Endodermal cell (in vitro differentiated cells): ENCODE results near the gene CLIP4. TPM values are rescaled to one million over a fixed set of nuclear protein-coding genes. Genes with fewer than 3 reads are reported as not detected.

Source experiments
- DNase-seq: peaks from one replicate; pipeline ENCODE4 v3.0.0-alpha.2; 2017
- H3K27ac ChIP-seq: 2 replicates; pipeline ENCODE4 v1.5.1; 2013; ENCODE audit warnings: mild to moderate bottlenecking, low read depth, low read length, moderate library complexity
- H3K27me3 ChIP-seq: 2 replicates; pipeline ENCODE4 v1.6.1; 2013; ENCODE audit warnings: mild to moderate bottlenecking, low read length, moderate library complexity; ENCODE audit not compliant: insufficient read depth, control insufficient read depth, poor library complexity, severe bottlenecking
- H3K36me3 ChIP-seq: 2 replicates; pipeline ENCODE4 v1.7.0; 2013; ENCODE audit warnings: mild to moderate bottlenecking, low read length, moderate library complexity; ENCODE audit not compliant: control insufficient read depth, insufficient read depth
- H3K4me1 ChIP-seq: one replicate; pipeline ENCODE4 v1.7.0; 2013; ENCODE audit warnings: low read length; ENCODE audit not compliant: control insufficient read depth, insufficient read depth
- H3K4me3 ChIP-seq: 2 replicates; pipeline ENCODE4 v1.5.1; 2013; ENCODE audit warnings: mild to moderate bottlenecking, low read length, moderate library complexity
- H3K9ac ChIP-seq: 2 replicates; pipeline ENCODE4 v1.6.1; 2013; ENCODE audit warnings: mild to moderate bottlenecking, low read length, moderate library complexity; ENCODE audit not compliant: poor library complexity, severe bottlenecking; ENCODE audit errors: extremely low read depth
- H3K9me3 ChIP-seq: 2 replicates; pipeline ENCODE4 v1.6.1; 2013; ENCODE audit warnings: mild to moderate bottlenecking, low read length, moderate library complexity; ENCODE audit not compliant: control insufficient read depth
- H3K27ac Mint-ChIP-seq: 2 replicates; pipeline ENCODE4 v1.8.0; 2020; ENCODE audit warnings: mixed read lengths
- H3K27me3 Mint-ChIP-seq: 2 replicates; pipeline ENCODE4 v1.8.0; 2021; ENCODE audit warnings: mild to moderate bottlenecking, mixed read lengths; ENCODE audit not compliant: insufficient read depth
- H3K36me3 Mint-ChIP-seq: 2 replicates; pipeline ENCODE4 v1.8.0; 2020; ENCODE audit warnings: low read depth, mixed read lengths
- H3K4me1 Mint-ChIP-seq: 2 replicates; pipeline ENCODE4 v1.8.0; 2020; ENCODE audit warnings: mixed read lengths
- H3K4me3 Mint-ChIP-seq: 2 replicates; pipeline ENCODE4 v1.8.0; 2020; ENCODE audit warnings: mild to moderate bottlenecking, moderate library complexity, mixed read lengths
- H3K9me3 Mint-ChIP-seq: 2 replicates; pipeline ENCODE4 v1.8.0; 2020; ENCODE audit warnings: mild to moderate bottlenecking, mixed read lengths
- CTCF ChIP-seq: fragments of 200-600 bp; sonication (generic); conservative IDR thresholded peaks from 2 replicates; pipeline ENCODE4 v1.5.0; 2021; ENCODE audit warnings: antibody characterized with exemption, mild to moderate bottlenecking
- WGBS, 2 experiments: methylation state at CpG; one replicate each; pipeline versions ENCODE4 v1.1.5 to v1.1.7; 2013; ENCODE audit warnings: missing lambda C conversion rate in 2 of 2, mixed read lengths in 1 of 2; ENCODE audit not compliant: insufficient coverage in 1 of 2, insufficient read length in 1 of 2; 5-methylcytosine and 5-hydroxymethylcytosine counted together
- total RNA-seq, 2 donors: library from RNA; stranded (reverse); fragmentation: NEBNext Ultra II Directional in 1 of 2; extraction: Animal tissue kit (Norgen Biotek cat#: 25700) in 1 of 2; gene quantifications; 2 replicates in 1 of 2; 3 replicates in 1 of 2; pipeline ENCODE4 v1.2.1, GENCODE V29; 2021

CLIP4 gene
- total RNA-seq, 2 donors from 2014 or later: 8.0 to 10.9 TPM

GRCh38 chr2:29146197-29146596 lies 31.0 kb downstream of the CLIP4 start:
- peaks cover 2% of the 10 kb centered on the region for H3K36me3 Mint-ChIP-seq
- H3K36me3 ChIP-seq: peaks cover 7% of the 10 kb centered on the region
- peaks cover 3% of the 10 kb centered on the region for H3K4me1 ChIP-seq
- H3K4me3 Mint-ChIP-seq: no peak overlapping the region
- no peak overlapping the region for H3K27ac Mint-ChIP-seq
- TF ChIP-seq CTCF: no peak
- no peaks in the 10 kb centered on the region for H3K27me3 ChIP-seq
- H3K27me3 Mint-ChIP-seq: no peaks in the 10 kb centered on the region
- no peak overlapping the region for H3K27ac ChIP-seq
- H3K9me3 Mint-ChIP-seq: no peaks in the 10 kb centered on the region
- no peak for DNase-seq
- no peak overlapping the region for H3K4me3 ChIP-seq
- 86 to 93% methylated on average over 1 to 3 of the region's 3 CpGs for WGBS, 2 experiments
- no peaks in the 10 kb centered on the region for H3K9me3 ChIP-seq
- H3K9ac ChIP-seq: no peak overlapping the region
- peaks cover 13% of the 10 kb centered on the region for H3K4me1 Mint-ChIP-seq

- no peak for DNase-seq
- Histone ChIP-seq H3K36me3 (peaks cover 9% of the 10 kb centered on the region), H3K27ac (no peak overlapping the region), H3K4me1 (peaks cover 3% of the 10 kb centered on the region), H3K9ac (no peak overlapping the region), H3K4me3 (no peak overlapping the region), H3K9me3 (no peaks in the 10 kb centered on the region), H3K27me3 (no peaks in the 10 kb centered on the region)
- Mint-ChIP-seq H3K9me3 (no peaks in the 10 kb centered on the region), H3K36me3 (peaks cover 10% of the 10 kb centered on the region), H3K4me3 (no peak overlapping the region), H3K27me3 (no peaks in the 10 kb centered on the region), H3K27ac (no peak overlapping the region), H3K4me1 (peaks cover 13% of the 10 kb centered on the region)
- no peak for TF ChIP-seq CTCF
- WGBS, 2 experiments: 91% methylated on average over 3 of the region's 3 CpGs; no CpG with 5 or more reads in 1 of the 2 experiments
Observed at GRCh38 chr2:29147963-29148362, 32.7 kb downstream of the CLIP4 start.

GRCh38 chr2:29154610-29155009 lies 39.4 kb downstream of the CLIP4 start:
- Histone ChIP-seq H3K27me3 (no peaks in the 10 kb centered on the region), H3K4me3 (no peak overlapping the region), H3K27ac (no peak overlapping the region), H3K9me3 (no peaks in the 10 kb centered on the region), H3K36me3 (peaks cover 17% of the 10 kb centered on the region), H3K9ac (no peak overlapping the region), H3K4me1 (peaks cover 12% of the 10 kb centered on the region)
- Mint-ChIP-seq H3K9me3 (no peaks in the 10 kb centered on the region), H3K4me3 (no peak overlapping the region), H3K27me3 (peaks cover 21% of the 10 kb centered on the region), H3K36me3 (peaks cover 13% of the 10 kb centered on the region), H3K4me1 (peaks cover 29% of the 10 kb centered on the region), H3K27ac (no peak overlapping the region)
- no peak for TF ChIP-seq CTCF
- 99 to 100% methylated on average over 2 of the region's 2 CpGs for WGBS, 2 experiments
- DNase-seq: no peak
